GM12891 (cell line): ENCODE data around the gene RD3L.

Experiments used
- PAX5 ChIP-seq: IDR thresholded peaks from 2 replicates; pipeline ENCODE4 v1.6.1; 2011; ENCODE audit warnings: low read length, moderate library complexity, mild to moderate bottlenecking; ENCODE audit not compliant: insufficient read depth, severe bottlenecking
- POLR2A ChIP-seq: IDR thresholded peaks from 2 replicates; pipeline ENCODE4 v1.6.1; 2011; ENCODE audit warnings: low read depth, low read length, control low read depth
- POLR2AphosphoS5 ChIP-seq: IDR thresholded peaks from 2 replicates; pipeline ENCODE4 v1.6.1; 2011; ENCODE audit warnings: low read depth, low read length, control low read depth
- POU2F2 ChIP-seq: IDR thresholded peaks from 2 replicates; pipeline ENCODE4 v1.6.1; 2011; ENCODE audit warnings: low read depth, mild to moderate bottlenecking, control low read depth, low read length, moderate library complexity
- SPI1 ChIP-seq: IDR thresholded peaks from 2 replicates; pipeline ENCODE4 v1.6.1; 2011; ENCODE audit warnings: low read depth, low read length, control low read depth
- TAF1 ChIP-seq: IDR thresholded peaks from 2 replicates; pipeline ENCODE4 v1.6.1; 2011; ENCODE audit warnings: low read depth, low read length, control low read depth

GRCh38 chr14:103931422-103931821 is 10.9 kb downstream of the RD3L start:
- TF ChIP-seq PAX5 = no peak
- TF ChIP-seq TAF1 = no peak
- no peak for TF ChIP-seq POLR2AphosphoS5
- TF ChIP-seq POLR2A = no peak
- no peak for TF ChIP-seq POU2F2
- TF ChIP-seq SPI1 = no peak
